Breast epithelium (tissue), 3 donors: ENCODE measurements around the gene PRKCE.

Experiments
- POLR2A ChIP-seq: fragments of 450-650 bp; IDR thresholded peaks from one replicate; pipeline ENCODE4 v1.6.1; 2016; ENCODE audit warnings: antibody characterized with exemption, mild to moderate bottlenecking, moderate library complexity
- POLR2AphosphoS5 ChIP-seq, 3 donors: sonication (generic); formaldehyde crosslinking; IDR thresholded peaks; one replicate each; pipeline ENCODE4 v1.6.1; 2017; ENCODE audit warnings: antibody characterized with exemption in 3 of 3
- TF ChIP-seq, protein P1 (sequence below), 3 donors: fragments of 450-650 bp; IDR thresholded peaks; one replicate each; pipeline ENCODE4 v1.5.1; 2016 to 2017; ENCODE audit warnings: antibody characterized with exemption in 3 of 3, mild to moderate bottlenecking in 3 of 3, moderate library complexity in 3 of 3

DNA sequence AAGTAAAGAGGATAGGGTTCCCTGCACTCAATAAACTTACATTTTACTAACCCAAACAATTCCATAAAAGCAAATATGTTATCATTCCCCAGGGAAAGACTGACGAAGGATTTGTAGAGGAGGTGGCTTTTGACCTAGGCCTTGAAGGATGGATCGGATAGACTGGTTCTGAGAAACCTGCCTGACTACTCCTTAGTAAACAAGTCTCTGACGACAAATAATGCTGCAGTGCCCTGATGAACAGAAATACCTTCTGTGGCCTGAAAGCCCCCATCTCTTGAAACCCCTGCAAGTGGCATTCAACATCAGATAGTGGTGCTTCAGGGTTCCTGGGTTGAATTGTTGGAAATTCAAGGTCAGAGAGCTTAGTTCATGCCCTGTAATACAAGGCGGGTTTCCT is 19.2 kb downstream of the PRKCE start:
- TF ChIP-seq, protein P1, sequence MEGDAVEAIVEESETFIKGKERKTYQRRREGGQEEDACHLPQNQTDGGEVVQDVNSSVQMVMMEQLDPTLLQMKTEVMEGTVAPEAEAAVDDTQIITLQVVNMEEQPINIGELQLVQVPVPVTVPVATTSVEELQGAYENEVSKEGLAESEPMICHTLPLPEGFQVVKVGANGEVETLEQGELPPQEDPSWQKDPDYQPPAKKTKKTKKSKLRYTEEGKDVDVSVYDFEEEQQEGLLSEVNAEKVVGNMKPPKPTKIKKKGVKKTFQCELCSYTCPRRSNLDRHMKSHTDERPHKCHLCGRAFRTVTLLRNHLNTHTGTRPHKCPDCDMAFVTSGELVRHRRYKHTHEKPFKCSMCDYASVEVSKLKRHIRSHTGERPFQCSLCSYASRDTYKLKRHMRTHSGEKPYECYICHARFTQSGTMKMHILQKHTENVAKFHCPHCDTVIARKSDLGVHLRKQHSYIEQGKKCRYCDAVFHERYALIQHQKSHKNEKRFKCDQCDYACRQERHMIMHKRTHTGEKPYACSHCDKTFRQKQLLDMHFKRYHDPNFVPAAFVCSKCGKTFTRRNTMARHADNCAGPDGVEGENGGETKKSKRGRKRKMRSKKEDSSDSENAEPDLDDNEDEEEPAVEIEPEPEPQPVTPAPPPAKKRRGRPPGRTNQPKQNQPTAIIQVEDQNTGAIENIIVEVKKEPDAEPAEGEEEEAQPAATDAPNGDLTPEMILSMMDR (IDR thresholded peaks at IDR 0.05), result no peak
- TF ChIP-seq POLR2AphosphoS5 (IDR thresholded peaks at IDR 0.05) (no peak), POLR2A (no peak)
